Gastroesophageal sphincter (tissue), 3 donors: ENCODE measurements around the gene LRRFIP1.
"Not testable (repeated sequence)": the region's sequence is repeated elsewhere in the genome, so short reads cannot be mapped to it uniquely, and the experiment has no call there.

Source experiments
- CTCF ChIP-seq, 4 experiments: fragments of 200-600 bp in 2 of 4; fragments of 450-650 bp in 2 of 4; sonication (generic) in 1 of 4; IDR thresholded peaks; one replicate each; pipeline ENCODE4 v1.5.1; 2017 to 2019; ENCODE audit warnings: antibody characterized with exemption in 4 of 4, mild to moderate bottlenecking in 2 of 4, moderate library complexity in 2 of 4
- EP300 ChIP-seq: sonication (generic); formaldehyde crosslinking; IDR thresholded peaks from one replicate; pipeline ENCODE4 v1.6.1; 2017; ENCODE audit warnings: antibody characterized with exemption, mild to moderate bottlenecking
- POLR2A ChIP-seq, 2 donors: fragments of 450-650 bp; IDR thresholded peaks; one replicate each; pipeline ENCODE4 v1.6.1; 2017; ENCODE audit warnings: antibody characterized with exemption in 2 of 2, mild to moderate bottlenecking in 2 of 2, moderate library complexity in 1 of 2

DNA sequence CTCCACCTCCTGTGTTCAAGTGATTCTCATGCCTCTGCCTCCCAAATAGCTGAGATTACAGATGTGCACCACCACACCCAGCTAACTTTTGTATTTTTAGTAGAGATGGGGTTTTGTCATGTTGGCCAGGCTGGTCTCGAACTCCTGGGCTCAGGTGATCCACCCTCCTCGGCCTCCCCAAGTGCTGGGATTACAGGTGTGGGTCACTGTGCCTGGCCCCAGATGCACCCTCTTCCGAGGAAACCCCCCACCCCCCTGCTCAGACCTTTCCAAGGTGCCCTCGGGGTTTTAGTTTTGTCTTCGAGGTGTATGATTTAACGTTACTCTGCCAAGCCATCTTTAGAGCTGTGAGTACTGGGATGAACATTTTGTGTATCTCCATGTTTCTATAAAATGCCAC, 61.2 kb downstream of the LRRFIP1 start:
- TF ChIP-seq CTCF (IDR thresholded peaks at IDR 0.05); POLR2A (IDR thresholded peaks at IDR 0.05); EP300: not testable (repeated sequence)
